HG03378 (cell line): ENCODE data around the gene AP1G2.

Experiments
- ATAC-seq: cut with Tn5 transposase; IDR thresholded peaks from one replicate; pipeline ENCODE4 v1.9.1; 2021; ENCODE audit warnings: mild to moderate bottlenecking, moderate library complexity; ENCODE audit not compliant: unreplicated experiment

The AP1G2 gene

DNA sequence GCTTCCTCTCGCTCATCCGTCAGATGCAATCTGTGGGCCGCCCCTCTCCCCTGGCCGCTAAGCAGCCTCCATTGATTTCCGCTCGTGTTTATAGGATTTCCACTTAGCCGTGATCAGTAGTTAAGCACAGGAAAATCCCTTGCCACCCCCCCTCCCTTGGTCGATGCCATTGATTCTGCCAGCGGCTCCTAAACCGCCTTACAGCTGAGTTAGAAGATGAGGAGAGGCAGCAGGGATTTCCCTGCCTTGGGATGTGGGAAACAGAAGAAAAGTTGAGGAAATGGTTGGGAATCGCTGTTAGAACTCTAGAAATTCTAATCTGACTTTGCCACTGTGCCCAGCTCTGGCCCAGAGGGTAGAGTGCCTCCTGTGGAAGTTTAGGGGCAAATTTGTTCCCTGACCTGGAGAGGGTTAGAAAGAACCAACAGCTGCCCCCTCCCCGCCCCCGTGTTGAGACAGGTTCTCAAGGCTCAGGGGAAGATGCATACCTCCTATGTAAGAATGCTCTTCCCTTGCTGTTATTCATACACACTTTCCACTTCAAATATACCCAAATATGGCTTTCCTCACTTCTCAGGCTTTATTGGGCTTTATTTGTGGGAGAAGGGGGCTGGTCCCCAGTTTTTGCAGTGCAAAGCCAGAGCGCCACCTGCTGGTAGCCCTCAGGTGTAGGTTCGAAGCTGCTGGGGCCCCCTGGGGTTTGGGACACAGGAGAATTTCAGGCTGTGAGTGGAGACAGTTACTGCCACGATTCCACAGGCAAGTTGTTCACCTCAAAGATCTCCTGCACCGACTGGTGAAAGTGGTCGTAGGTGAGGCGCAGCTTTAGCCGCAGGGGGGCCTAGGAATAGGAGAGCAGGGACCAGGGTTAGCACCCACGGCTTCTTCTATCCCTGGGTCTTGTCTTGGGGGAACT lies 8.3 kb downstream of the AP1G2 start:
- ATAC-seq, result no peak

DNA sequence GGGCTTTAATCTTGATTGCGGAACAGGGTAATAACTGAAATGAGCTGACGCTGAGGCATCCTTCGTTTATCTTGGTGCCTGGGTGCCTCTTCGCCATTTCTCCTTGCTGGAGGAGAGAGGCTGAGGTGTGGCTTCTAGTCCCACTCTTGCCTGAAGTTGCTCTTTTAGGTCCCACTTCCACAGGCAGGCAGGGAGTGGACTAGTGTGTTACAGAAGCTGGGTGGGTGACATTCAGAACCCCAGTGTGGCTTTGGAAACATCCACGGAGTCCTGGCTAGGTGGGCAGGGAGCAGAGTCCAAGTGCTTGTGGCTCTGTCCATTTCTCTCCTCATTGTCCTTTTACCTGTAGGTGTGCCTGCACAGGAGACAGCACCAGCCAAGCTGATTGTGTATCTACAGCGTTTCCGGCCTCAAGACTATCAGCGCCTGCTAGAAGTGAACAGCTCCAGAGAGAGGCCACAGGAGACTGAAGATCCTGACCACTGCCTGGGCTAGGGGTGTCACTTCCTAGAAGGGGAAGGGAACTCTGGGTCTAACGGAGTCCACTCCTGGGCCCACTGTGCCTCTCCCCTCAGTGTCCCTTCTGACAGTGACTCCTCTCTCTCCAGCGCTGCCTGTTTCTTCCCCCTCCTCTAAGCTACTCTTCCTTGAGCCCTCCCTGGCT lies 9.1 kb downstream of the AP1G2 start:
- no peak for ATAC-seq

DNA sequence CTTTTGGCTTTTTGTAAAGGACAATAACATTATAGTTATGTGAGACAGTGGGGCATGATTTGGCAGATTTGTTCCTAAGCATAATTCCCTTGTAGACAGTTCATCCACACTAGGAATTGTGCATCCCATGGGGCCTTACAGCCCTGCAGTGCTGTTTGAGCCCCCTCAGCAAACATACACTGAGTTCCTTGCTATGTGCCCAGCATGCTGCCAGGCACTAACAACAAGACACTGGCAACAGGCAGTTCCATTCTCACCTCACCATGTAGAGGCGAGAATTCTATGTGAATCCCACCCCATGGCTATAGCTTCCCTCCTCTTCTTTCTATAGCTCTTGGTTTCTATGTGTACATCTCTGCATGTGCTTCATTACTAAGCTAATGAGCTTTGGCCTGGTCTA lies 9.6 kb downstream of the AP1G2 start:
- no peak for ATAC-seq

DNA sequence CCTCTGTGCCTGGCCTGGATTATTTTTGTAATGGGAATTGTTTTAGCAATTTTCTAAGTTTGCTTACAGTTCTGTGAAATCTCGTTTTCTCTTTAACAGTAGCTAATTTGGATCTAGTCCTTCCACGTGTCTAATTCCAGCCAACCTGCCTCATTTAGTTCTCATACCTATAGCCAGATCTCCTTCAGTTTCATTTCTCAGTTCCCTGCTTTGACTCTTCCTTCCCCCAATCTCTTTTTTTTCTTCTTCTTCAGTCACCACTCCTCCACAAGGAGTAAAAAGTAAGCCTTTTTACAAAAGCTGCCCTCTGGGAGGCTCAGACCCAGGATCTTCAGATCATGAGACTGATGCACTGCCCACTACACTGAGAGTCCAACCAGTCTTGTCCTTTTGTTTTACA lies 10.1 kb downstream of the AP1G2 start:
- ATAC-seq, result no peak

DNA sequence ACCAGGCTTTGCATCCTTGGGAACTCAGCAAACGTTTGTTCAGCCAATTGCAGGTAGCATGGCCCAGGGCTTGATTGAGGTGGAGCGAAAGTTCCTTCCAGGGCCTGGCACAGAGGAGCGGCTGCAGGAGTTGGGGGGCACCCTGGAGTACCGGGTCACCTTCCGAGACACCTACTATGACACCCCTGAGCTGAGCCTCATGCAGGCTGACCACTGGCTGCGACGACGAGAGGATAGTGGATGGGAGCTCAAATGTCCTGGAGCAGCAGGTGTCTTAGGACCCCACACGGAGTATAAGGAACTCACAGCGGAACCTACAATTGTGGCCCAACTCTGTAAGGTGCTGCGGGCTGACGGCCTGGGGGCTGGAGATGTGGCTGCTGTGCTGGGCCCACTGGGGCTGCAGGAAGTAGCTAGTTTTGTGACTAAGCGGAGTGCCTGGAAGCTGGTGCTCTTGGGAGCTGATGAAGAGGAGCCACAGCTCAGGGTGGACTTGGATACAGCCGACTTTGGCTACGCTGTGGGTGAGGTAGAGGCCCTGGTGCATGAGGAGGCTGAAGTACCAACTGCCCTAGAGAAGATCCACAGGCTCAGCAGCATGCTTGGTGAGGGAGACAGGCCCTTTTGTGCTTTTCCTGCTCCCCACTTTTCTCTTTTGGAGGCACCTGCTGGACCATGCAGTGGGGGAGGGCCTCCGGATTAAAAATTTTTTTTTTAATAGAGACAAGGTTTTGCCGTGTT lies 10.7 kb downstream of the AP1G2 start:
- ATAC-seq, result no peak

DNA sequence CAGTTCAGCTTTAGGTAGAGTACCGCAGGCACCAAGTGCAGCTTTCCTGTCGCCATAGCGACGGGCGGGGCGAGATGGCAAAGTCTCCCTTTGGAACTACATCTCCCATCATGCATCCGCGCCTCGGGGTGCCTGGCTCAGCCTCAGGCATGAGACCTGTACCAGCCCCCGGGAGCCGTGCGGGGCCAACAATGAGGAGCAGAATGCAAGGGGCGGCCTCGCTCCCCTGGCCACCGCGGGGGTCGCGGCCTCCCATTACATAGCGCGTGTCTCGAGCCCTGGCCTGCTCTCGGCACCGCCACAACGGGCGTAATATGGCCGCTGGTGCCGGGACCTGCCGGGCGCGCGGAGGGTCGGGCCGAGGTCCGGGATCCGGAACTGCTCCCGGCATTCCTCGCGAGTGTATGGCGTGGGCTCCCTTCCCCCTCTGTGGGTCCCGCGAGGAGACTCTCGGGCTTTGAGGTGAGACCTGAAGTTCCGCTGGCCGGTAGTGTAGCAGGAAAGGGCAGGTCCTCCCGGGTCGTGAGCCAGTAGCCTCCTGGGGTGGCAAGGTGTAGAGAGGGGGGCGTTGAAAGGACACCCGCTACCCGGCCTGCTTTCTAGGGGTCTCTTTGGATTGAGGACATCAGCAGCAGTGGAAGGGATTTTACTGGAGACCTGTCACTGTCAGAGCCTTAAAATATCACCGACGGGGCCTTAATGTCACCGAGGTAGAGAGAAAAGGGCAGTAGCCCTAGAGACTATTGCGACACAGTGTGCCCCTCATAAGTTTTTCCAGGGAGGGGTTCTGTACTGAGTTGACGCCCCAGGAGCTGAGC lies 11.5 kb downstream of the AP1G2 start, which contains the start of gene THTPA:
Gene THTPA (plus strand): TSS at position 390 of the 818 bp plus-strand sequence. CDS start 487 bp downstream, outside the sequence.
- ATAC-seq, result peak; percentile 89

DNA sequence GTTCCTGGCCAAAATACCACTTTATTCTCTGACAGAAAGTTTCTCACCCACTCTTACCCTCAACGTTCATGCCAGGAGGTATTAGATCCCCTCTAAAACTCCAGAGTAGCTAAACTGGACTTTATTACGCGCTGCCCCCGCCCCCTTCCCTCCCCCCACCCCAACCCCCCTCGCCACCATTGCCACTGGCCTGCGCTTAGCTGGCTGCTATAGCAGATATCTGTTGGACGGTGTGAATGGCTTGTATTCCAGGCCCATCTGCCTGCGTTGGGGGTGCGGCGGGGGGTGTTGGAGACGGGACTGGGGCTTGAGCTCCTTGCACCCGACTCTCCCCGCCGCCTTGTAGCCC lies 12.1 kb downstream of the AP1G2 start:
- no peak for ATAC-seq

DNA sequence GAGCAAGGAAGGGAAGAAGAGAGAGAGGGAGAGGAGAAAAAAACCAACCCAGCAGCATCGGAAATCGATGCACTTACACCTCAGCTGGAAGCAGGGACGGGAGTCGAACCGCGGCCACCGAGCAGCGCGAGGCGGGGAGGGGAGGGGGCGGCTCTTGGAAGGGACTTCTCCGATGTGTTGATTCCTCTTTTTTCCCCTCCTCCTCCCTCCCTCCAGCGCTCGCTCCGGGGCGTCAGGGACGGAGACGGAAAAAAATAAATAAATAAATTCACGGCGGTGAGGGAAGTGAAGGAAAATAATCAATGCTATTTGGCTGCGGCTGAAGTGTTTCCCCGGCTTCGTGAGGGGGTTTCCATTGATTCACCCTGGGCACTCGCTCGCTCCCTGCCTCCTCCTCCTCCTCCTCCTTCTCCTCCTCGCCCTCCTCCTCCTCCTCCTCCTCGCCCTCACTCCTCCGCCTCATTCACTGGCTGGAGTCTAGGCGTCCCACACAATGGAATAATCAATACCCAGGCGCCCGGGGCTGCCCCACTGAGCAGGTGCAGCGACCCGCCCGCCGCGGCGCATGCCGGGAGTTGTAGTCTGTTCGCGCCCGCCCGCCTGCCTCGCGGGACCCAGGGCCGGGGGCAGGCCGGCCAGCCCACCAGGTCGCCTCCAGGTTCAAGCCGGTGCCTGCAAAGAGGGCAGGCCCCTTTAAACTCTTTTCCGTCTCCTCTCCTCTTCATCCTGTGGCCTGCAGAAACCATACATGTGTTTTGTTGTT lies 16.1 kb downstream of the AP1G2 start, which contains the start of gene ZFHX2:
Gene ZFHX2 (minus strand): TSS at position 500 of the 763 bp plus-strand sequence. CDS start 16,440 bp downstream, outside the sequence.
- ATAC-seq, result peak; percentile 32

DNA sequence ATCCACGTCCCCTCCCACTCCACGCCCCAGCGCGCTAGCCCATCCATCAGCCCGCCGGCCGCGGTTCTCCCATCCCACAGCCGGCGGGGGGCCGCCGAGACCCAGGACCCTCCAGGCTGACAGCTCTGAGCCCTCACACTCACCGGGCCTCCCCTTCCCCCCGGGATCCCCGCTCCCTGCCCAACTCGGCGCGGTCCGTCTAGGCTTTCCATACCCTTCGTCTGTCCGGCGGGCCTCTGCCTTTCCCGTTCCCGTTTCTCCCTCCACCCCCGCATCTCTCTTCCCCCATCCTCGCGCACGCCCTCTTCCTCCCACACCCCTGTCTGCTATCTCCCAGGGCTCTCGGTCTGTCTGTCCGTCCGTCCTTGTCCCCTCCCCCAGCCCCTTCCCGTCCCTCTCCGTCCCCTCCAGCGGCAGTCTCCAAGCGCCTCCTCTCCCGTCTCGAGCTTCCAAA lies 16.8 kb downstream of the AP1G2 start:
- ATAC-seq, result no peak

DNA sequence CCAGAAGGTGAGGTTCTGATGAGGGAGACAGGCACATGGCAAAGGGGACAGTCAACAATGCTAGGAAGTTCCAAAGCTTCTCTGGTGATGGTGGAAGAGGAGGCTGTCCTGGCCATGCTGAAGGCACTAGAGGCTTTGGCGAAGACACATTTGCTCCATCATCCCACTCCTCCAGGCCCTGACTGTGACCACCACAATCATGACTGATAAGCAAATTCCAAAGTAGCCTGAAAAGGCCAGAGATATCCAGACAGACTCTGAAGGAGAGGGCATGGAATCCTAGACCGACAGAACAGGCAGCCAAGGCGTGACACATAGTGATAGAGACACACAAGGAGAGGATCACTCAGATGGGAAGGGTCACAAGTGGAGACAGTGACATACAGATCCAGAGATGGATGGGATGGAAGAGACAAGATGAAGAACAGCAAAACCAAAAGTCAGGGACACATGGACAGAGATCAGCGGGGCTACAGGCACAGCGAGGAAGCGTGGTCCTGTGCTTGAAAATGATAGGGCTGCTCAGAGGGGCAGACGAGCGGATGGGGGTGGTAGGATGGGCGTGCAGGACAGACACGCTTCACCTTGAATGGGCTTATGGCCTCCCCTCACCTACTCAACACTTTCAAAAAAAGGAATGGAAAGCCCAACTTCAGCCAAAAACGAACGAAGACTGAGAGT lies 17.3 kb downstream of the AP1G2 start:
- ATAC-seq, result no peak

DNA sequence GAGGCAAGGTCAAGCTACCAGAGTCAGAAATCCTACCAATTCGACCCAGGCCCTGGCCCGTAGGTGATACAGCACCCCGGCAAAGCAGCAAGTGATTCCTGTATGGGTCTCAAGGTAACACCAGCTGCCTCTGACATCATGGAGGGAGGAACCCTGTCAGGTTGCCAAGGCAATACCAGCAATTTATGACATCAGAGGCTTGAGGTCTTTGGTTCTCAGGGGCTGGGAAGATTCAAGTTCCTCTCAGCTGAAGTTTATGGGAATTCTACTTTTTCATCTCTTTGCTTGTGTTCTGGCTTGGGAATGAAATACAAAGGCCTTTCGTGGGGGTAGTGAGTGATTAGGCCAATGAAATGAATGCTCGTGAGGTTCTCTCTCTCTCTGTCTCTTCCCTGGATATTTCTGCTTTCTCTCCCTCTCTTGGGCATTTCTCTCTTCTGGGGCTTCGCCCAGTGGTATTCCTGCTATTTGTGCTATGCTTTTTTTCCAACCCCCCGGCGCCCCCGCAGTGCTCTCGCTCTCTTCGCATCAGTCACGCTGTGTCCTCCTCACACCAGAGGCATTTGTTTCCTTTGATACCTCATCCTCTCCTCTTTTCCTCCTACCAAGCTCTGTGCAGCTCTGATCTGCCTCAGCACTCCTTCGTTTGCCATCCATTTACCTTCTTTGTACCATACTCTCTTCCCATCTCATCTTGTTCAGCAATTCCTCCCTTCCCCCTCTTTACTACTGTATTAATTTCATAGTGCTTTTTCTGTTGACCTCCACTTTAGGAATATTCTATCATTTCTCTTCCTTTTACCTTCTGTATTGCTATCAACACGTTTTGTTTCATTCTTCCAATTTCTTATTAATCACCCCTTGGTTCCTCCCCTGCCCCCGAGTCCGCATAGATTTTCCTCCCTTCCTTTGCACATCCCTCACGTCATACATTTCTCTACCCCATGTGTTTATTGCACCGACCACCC lies 19.0 kb downstream of the AP1G2 start:
- no peak for ATAC-seq

DNA sequence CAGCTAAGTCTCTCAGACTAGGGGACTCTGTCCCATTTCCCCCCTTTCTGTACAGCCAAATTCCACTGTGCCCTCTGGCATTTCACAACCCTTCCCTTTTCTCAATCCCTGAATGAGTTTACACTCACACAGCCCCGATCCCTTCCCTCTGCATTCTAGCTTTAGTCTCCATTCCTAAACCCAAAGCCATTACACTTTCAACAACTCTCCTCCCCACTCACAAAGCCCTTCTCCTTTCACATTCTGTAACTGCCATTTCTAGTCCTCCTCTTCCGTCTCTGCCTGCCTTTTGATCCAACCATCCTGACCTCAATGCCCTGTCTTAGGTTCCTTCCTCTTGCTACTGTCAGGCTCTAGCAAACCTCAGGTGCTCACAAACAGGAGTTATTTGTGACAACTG lies 19.7 kb downstream of the AP1G2 start:
- no peak for ATAC-seq

DNA sequence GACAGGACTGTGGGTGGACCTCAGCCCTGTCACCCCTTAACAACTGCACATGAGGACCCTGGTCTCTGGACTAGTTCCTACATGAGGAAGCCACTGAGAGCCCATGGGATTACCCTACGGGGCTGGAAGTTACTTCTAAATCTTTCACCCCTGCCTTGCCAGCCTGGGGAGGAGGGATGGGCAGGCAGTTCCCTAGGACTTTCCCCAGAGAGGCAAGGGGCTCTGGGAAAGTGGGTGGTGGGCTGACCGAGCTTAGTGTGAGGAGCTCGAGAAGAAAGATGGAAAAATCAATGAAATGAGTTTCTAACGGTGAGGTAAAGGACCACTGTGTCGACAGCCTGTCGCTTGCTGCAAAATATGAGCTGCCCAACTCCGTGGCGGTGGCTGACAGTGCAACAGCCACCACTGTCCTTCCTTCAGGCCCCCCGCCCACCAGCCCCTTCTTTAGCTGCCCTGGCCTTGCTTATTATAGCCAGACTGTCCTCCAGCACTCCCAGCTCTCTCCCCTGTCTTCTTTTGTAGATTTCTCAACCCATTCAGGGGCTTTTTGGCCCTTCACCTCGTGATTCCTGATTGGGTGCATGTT lies 21.0 kb downstream of the AP1G2 start:
- ATAC-seq, result no peak

DNA sequence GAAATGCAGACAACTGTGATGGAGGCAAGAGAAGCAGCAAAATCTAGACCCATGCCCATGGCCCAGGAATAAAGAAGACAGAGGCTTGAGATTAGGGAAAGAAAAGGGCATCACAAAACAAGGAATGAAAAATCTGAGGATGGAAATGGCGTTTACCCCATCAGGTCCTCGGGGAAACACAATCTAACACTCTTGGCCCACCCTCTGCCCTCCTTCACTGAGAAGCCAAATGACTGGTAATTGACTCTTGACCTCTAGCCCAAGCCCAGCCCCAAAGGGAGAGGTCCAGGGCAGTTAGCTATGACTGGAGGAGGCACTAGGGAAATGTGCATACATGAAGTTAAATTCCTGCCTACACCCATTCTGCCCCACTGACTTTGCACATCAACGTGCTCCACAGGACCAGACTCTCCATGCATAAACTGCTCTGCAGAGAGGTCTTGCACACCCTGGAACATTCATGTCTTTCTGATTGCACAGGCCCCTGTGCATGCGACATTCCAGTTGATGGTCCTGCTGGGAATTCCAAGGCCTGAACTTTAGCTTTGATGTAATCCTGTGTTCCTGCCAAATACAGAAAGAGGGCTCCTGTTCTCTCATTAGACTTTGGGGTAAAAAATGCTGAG lies 21.7 kb downstream of the AP1G2 start:
- ATAC-seq, result no peak

DNA sequence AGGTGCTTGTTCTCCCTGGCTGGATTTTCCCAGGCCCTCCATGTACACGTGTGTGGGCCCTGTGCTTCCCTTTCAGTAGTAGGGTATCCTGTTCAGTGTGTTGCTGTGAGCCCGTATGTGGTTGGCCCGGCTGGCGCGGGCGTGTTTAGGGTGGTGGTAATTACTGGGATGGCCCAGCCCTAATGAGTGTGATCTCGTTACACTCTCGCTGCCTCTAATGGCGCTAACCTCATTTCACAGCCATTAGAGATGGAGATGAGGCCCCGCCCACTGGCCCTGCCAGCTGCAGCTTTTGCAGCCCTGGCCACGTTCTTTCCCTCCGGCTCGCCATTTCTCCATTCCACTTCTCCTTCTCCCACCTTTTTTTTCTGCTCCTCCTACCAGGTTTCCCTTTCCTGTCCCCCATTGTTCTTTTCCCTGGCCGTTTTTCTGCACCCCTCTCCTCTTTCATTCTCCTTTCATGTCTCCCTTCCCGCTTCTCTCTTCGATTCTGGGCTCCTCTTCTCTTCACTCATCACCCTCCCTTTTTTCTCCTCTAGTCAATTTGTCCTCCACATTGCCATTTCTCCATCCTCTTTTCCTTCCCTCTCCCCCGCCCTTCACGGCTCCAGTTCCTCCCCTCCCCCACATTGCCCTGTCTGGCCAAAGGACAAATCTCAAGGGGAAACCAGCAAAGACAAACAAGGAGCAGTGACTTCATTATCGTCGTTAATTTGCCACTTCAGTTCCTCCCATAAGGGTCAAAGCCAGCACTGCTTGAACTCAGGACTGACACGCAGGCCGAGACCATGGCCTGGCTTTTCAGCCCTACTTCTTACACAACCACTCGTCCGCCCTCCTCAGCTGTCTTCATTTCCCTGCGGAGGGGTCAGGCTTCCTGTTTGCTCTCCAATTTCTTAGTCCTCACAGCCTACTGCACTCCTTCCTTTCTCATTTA lies 22.8 kb downstream of the AP1G2 start:
- no peak for ATAC-seq

DNA sequence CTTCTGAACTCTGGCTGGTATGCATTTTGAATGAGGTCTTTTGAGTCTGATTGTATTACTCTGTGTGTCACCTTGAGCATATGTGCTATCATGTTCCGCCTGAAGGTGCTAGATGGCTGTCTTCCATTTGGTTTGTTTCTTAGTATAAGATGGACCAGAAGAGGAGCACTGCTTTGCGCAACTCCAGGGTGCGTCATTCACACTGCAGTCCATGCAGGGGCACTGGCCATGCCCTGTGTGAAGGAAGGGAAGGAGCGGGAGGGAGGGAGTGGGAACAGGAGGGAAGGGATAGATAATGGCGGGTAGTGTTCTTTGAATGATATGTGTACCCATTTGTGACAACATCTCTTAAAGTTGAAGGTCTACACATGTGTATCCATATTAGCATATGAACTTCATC lies 24.2 kb downstream of the AP1G2 start:
- ATAC-seq, result no peak
